ENCODE measurements around the gene ALX4. TPM values are rescaled to one million over a fixed set of nuclear protein-coding genes. Genes with fewer than 3 reads are reported as not detected.

Gene ALX4
- total RNA-seq, 2 experiments from 2014 or later = not detected

- Mint-ChIP-seq H3K36me3 (ENCODE audit: low read depth) (no peaks in the 10 kb centered on the region), H3K4me1 (ENCODE audit: low read depth) (peaks cover 24% of the 10 kb centered on the region), H3K9me3 (no peaks in the 10 kb centered on the region), H3K4me3 (peak overlapping the region; percentile 84), H3K27ac (no peak overlapping the region), H3K27me3 (peaks cover 89% of the 10 kb centered on the region)
- no peak for DNase-seq
- ChIA-PET CTCF (no interaction called here), POLR2A (no interaction called here)
- no peak overlapping the region for H3K27ac ChIP-seq (ENCODE audit: low read depth in 1 of 2, low read length in 2 of 2)
- no peak for TF ChIP-seq CTCF (IDR thresholded peaks at IDR 0.05)
- intact Hi-C loops (cut with DNase I, micrococcal nuclease) = no loop called here
- H3K4me1 ChIP-seq (ENCODE audit: insufficient read depth, low read length) = peaks cover 33% of the 10 kb centered on the region
- H3K9me3 ChIP-seq (ENCODE audit: control insufficient read depth in 1 of 2, insufficient read depth in 1 of 2, low read length in 2 of 2) = peaks cover 0 to 36% of the 10 kb centered on the region in 2 experiments
- no peaks in the 10 kb centered on the region for H3K36me3 ChIP-seq (ENCODE audit: insufficient read depth, low read length)
- peaks cover 68 to 85% of the 10 kb centered on the region in 2 experiments for H3K27me3 ChIP-seq (ENCODE audit: control insufficient read depth in 1 of 2, insufficient read depth in 2 of 2, low read length in 2 of 2)
- peak overlapping the region; percentile 25 for H3K4me3 ChIP-seq (ENCODE audit: low read length)
- no peak for ATAC-seq (ENCODE audit: poor library complexity)
Observed at GRCh38 chr11:44304091-44305025, 5.6 kb downstream of the ALX4 start.

GRCh38 chr11:44303401-44303938 lies 6.5 kb downstream of the ALX4 start:
- Histone ChIP-seq H3K9me3 (ENCODE audit: control insufficient read depth in 1 of 2, insufficient read depth in 1 of 2, low read length in 2 of 2) (peaks cover 0 to 32% of the 10 kb centered on the region in 2 experiments), H3K4me1 (ENCODE audit: insufficient read depth, low read length) (peaks cover 28% of the 10 kb centered on the region), H3K36me3 (ENCODE audit: insufficient read depth, low read length) (no peaks in the 10 kb centered on the region), H3K4me3 (ENCODE audit: low read length) (no peak overlapping the region), H3K27me3 (ENCODE audit: control insufficient read depth in 1 of 2, insufficient read depth in 2 of 2, low read length in 2 of 2) (peaks cover 65 to 83% of the 10 kb centered on the region in 2 experiments), H3K27ac (ENCODE audit: low read depth in 1 of 2, low read length in 2 of 2) (no peak overlapping the region)
- intact Hi-C loops (cut with DNase I, micrococcal nuclease) = no loop called here
- Mint-ChIP-seq H3K27ac (no peak overlapping the region), H3K36me3 (ENCODE audit: low read depth) (no peaks in the 10 kb centered on the region), H3K4me1 (ENCODE audit: low read depth) (peaks cover 24% of the 10 kb centered on the region), H3K27me3 (peaks cover 85% of the 10 kb centered on the region), H3K4me3 (no peak overlapping the region), H3K9me3 (no peaks in the 10 kb centered on the region)
- ATAC-seq (ENCODE audit: poor library complexity) = no peak
- ChIA-PET CTCF (no interaction called here), POLR2A (no interaction called here)
- DNase-seq = no peak
- no peak for TF ChIP-seq CTCF (IDR thresholded peaks at IDR 0.05)

- H3K36me3 ChIP-seq (ENCODE audit: insufficient read depth, low read length) = no peaks in the 10 kb centered on the region
- no peak for TF ChIP-seq CTCF (IDR thresholded peaks at IDR 0.05)
- no peak overlapping the region for H3K4me3 ChIP-seq (ENCODE audit: low read length)
- H3K27me3 ChIP-seq (ENCODE audit: control insufficient read depth in 1 of 2, insufficient read depth in 2 of 2, low read length in 2 of 2) = peaks cover 48 to 67% of the 10 kb centered on the region in 2 experiments
- Mint-ChIP-seq H3K27me3 (peaks cover 76% of the 10 kb centered on the region), H3K27ac (no peak overlapping the region), H3K4me3 (no peak overlapping the region), H3K36me3 (ENCODE audit: low read depth) (no peaks in the 10 kb centered on the region), H3K4me1 (ENCODE audit: low read depth) (peaks cover 20% of the 10 kb centered on the region), H3K9me3 (no peaks in the 10 kb centered on the region)
- H3K4me1 ChIP-seq (ENCODE audit: insufficient read depth, low read length) = peaks cover 28% of the 10 kb centered on the region
- H3K9me3 ChIP-seq (ENCODE audit: control insufficient read depth in 1 of 2, insufficient read depth in 1 of 2, low read length in 2 of 2) = peaks cover 0 to 28% of the 10 kb centered on the region in 2 experiments
- DNase-seq (no peak), ATAC-seq (ENCODE audit: poor library complexity) (no peak)
- ChIA-PET POLR2A (no interaction called here), CTCF (no interaction called here)
- intact Hi-C loops (cut with DNase I, micrococcal nuclease) = no loop called here
- no peak overlapping the region for H3K27ac ChIP-seq (ENCODE audit: low read depth in 1 of 2, low read length in 2 of 2)
Observed at GRCh38 chr11:44301564-44302271, 8.2 kb downstream of the ALX4 start.

Measured in CD4-positive, alpha-beta T cell (primary cell).